Panc1 (cell line): ENCODE results near the gene TSPAN17.

Experiments
- CTCF ChIP-seq: fragments of 450-650 bp; IDR thresholded peaks from 2 replicates; pipeline ENCODE4 v1.5.1; 2017; ENCODE audit warnings: mild to moderate bottlenecking
- TF ChIP-seq, protein P1 (sequence below), 2 experiments: IDR thresholded peaks; 2 replicates each; pipeline ENCODE4 v1.6.1; 2011 to 2012; ENCODE audit warnings: low read depth in 2 of 2, control low read depth in 1 of 2, low read length in 1 of 2, mild to moderate bottlenecking in 1 of 2, moderate library complexity in 1 of 2; ENCODE audit not compliant: insufficient read depth in 1 of 2

DNA sequence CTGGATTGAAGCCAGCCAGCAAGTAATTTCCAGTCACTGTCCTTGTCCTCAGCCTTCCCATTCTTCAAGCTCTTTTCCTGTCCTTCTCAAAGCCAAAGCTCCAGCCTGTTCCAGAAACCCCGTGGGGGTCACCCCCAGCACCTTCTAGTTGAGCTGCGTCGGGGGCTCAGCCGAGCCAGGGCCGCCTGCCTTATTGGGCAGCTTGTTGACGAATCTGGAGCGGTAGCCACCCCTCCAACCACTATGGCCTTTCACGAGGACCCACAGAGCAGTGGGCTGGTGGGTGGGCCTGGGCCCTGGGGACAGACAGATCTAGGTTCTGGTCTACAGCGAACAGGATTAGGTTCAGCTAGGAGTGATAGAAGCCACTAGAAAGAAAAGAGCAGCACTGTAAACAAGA, 47.3 kb downstream of the TSPAN17 start:
- TF ChIP-seq, protein P1, sequence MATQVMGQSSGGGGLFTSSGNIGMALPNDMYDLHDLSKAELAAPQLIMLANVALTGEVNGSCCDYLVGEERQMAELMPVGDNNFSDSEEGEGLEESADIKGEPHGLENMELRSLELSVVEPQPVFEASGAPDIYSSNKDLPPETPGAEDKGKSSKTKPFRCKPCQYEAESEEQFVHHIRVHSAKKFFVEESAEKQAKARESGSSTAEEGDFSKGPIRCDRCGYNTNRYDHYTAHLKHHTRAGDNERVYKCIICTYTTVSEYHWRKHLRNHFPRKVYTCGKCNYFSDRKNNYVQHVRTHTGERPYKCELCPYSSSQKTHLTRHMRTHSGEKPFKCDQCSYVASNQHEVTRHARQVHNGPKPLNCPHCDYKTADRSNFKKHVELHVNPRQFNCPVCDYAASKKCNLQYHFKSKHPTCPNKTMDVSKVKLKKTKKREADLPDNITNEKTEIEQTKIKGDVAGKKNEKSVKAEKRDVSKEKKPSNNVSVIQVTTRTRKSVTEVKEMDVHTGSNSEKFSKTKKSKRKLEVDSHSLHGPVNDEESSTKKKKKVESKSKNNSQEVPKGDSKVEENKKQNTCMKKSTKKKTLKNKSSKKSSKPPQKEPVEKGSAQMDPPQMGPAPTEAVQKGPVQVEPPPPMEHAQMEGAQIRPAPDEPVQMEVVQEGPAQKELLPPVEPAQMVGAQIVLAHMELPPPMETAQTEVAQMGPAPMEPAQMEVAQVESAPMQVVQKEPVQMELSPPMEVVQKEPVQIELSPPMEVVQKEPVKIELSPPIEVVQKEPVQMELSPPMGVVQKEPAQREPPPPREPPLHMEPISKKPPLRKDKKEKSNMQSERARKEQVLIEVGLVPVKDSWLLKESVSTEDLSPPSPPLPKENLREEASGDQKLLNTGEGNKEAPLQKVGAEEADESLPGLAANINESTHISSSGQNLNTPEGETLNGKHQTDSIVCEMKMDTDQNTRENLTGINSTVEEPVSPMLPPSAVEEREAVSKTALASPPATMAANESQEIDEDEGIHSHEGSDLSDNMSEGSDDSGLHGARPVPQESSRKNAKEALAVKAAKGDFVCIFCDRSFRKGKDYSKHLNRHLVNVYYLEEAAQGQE (IDR thresholded peaks at IDR 0.05; ENCODE audit: insufficient read depth in 1 of 2, low read depth in 2 of 2, low read length in 1 of 2): no peak
- TF ChIP-seq CTCF: no peak
